Effector CD4-positive, alpha-beta T cell (primary cell): Measurements from ENCODE around the gene PAWR.
"Not testable (repeated sequence)": the region's sequence is repeated elsewhere in the genome, so short reads cannot be mapped to it uniquely, and the experiment has no call there.

Experiments
- DNase-seq: peaks from one replicate; pipeline ENCODE4 v3.0.0-alpha.2; 2020

PAWR gene

DNA sequence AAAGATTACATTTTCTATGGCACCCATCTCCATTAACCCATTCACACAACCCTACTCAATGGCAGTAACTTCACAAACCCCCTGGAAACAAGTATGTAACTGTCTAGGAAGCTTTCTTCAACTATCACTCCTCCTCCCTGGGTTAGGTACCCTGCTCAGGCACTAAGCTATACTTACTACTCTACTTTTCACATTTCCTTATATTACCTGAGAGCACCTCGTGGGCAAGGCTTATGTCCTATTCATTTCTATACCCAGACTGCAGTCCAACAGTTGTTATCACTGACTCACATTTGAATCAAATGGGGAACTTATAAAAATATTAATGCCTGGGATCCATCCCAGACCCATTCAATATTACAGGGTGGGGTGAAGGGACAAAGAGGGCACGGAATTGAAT is 4.6 kb downstream of the PAWR start:
- DNase-seq, result no peak

DNA sequence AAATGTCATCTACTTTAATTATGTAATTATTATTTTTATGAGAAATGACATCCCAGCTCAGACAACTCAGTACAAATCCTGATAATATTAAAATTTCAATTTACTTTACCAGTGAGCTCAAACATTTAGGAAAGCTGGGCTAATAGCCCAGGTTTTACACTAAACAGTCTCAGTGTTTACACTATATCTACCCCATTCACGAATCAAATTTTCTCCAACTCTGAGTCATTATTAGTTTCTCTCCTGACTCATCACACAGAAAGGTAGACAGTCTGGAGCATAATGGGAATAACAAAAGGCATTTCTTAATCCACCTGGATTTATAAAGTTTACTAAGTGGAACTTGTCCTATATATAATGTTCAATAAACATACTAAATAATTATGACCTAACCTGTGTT is 5.7 kb downstream of the PAWR start:
- no peak for DNase-seq

DNA sequence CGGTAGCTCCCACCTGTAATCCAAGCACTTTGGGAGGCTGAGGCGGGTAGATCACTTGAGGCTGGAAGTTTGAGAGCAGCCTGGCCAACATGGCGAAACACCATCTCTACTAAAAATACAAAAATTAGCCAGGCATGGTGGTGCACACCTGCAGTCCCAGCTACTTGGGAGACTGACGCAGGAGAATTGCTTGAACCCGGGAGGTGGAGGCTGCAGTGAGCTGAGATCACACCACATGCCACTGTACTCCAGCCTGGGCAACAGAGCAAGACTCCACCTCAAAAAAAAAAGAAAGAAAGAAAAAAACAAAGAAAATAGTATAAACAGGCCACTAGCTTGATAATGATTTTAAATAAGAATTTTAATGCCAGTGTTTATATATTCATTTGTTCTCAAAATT is 6.4 kb downstream of the PAWR start:
- not testable (repeated sequence) for DNase-seq

DNA sequence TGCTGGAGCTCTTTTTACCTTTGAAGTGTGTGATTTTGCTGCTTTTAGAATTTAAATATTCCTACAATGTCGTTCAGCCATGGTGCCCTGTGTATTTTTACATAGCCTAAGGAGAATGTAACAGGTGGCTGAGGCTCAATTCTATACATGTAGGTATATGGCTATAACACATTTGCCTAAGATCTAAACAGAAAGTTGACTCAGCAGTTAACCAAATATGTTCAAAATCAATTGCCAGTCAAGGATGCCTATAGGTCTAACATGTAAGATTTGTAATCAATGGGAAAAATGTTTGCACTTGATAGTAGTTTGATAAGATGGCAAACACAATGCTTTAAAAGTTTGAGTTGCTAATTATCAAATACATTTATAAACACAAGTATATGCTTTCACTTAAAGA is 8.2 kb downstream of the PAWR start:
- no peak for DNase-seq

DNA sequence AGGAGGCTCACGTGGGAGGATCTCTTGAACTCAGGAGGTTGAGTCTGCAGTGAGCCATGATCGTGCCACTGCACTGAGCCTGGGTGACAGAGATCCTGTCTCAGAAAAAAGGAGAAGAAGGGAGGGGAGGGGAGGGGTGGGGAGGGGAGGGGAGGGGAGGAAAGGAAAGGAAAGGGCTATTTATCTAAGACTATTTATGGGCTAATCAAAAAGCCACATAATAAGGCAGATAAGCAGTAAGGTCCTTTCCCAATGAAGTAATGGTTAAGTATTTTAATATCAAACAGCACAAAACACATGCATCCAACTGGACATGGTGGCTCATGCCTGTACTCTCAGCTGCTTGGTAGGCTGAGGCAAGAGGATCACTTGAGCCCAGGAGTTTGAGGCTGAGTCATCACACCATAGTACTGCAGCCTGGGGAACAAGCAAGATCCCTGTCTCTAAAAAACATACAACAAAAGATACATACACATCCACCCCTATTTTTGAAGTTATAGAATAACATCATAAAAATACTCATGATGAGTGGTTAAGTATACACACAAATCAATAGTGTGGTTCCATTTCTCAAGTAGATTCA is 9.7 kb downstream of the PAWR start:
- no peak for DNase-seq

DNA sequence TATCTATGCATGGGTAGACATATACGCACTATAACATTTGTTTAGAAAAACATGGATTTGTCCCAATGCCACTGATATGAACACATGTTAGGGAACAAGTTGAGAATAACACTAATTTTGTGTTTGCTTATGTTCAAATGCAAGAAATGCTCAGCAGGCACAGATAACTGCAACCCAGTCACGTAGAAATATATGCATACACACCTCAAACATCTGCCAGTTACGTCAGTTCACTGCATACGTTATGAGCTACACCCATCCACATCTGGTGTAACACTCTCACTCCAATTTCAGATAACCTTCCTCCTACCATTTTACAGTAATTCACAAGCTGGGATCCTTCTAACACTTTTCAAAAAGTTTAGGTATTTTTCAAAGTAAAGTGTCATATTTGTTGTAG is 10.7 kb downstream of the PAWR start:
- no peak for DNase-seq

DNA sequence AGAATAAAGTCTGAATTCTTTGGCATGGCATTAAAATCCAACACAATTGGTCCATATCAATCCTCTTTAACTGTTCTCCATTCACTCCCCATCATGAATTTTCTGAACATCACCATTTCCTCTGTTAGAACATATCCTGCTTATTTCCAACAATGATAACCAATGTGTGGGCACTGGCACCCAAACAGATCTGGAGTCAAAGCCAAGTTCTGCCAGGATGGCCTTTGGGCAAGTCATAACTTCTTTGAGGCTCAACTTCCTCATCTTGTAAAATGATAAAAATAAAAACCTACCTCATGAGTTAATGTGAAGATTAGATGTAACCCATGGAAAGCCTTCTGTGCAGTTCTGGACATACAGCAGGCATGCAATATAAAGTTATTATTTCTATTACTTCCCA is 12.5 kb downstream of the PAWR start:
- no peak for DNase-seq

DNA sequence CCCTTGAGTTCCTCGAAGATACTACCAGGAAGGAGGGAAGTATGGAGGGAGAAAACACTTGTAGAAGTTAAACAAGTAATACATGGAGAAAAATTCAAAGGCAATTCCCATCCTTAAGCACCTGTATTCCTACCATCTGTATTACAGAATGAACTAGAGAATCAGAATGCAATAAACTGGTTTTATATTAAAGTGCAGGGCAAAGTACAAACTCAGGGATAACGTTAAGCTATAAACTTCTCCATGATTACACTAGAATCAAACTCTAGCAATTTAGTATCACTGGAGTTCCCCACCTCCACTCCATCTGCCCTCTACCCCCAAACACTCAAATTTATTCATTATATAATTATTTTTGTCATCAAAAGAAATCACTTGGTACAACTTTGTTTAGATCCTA is 13.1 kb downstream of the PAWR start:
- DNase-seq, result no peak

DNA sequence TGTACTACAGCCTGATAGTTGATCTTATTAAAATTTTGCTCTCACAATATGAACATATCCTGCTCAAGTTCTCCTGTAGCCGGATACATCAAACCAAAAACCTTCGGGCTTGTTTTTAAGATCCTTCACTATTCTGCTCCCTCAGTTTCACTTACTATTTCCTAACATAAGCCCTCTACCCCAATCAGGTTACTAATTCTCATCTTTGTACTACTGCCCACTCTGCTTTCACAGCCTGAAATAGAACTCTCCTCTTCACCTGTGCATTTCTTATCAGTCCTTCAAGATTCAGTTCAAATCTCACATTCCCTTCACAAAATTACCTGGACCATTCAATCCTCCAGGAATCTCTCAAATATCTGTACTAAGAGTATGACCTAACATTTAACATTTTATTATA is 14.2 kb downstream of the PAWR start:
- no peak for DNase-seq

DNA sequence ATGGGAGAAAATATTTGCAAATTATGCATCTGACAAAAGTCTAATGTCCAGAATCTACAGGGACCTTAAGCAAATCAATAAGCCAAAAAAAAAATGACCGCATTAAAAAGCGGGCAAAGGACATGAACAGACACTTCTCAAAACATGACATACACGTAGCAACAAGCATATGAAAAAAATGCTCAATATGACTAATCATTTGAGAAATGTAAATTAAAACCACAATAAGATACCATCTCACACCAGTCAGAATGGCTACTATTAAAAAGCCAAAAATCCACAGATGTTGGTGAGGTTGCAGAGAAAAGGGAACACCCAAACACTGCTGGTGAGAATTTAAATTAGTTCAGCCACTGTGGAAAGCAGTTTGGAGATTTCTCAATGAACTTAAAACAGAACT is 16.1 kb downstream of the PAWR start:
- DNase-seq, result no peak

DNA sequence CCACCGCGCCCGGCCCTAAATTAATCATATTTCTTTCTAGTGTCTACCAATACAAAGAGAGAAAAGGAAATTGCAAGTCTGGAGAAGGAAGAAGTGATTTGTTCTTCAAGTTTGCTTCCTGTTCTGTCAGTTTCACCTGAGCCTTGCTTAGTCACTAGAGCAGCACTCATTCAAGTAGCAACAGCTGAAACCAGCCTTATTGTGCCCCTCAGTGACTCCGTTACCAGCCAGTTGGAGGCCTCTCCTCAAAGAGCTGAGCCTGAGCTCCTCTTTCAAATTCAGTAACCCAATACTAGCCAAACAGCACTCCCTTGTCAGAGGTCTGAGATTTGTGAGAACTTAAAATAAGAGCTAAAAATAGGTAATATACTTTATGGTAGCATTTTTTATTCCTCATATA is 17.4 kb downstream of the PAWR start:
- DNase-seq, result no peak

DNA sequence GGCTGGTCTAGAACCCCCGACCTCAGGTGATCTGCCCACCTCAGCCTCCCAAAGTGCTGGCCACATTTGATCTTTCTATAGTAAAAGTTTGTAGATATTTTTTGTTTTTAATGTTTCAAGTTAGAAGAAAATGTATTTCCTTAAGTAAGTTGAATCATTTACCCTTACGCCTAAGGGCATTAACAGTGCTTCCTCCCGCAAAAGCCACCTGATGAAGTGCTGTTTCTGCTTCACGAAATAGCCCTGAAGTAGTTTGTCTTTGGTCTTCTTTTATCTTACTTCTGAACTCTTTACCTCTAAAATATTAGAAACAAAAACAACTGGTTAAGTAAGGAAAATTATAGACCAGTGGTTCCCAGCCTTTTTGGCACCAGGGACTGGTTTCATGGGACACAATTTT is 22.7 kb downstream of the PAWR start:
- no peak for DNase-seq

DNA sequence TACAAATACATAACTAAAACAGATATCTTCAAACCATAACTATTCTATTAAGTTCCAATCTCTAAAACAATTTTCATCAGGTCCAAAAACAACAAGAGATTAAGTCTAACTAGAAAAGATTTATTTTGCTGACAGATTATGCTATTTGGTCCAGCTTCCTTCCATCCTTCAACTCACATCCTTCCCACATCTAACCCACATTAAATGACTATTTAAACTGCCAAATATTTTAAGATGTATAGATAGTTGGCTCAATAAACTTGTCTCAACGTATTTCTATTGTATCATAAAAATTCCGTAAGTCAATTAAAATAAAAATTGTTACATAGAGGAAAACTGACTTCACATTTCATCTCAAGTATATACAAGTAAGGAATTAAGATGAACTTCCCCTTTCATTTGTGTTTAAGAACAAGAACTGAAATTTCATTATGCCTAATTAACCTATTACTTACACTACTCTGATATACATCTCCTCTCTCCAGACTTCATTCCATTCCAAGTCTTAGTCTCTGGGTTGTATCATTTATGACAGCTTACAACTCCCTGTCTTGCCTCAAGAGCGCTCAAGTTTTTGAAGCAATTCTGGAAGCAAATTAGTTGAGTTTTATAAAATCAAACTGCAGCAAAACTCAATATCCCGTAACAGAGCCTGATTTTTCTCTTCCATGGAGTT is 25.4 kb downstream of the PAWR start:
- no peak for DNase-seq

DNA sequence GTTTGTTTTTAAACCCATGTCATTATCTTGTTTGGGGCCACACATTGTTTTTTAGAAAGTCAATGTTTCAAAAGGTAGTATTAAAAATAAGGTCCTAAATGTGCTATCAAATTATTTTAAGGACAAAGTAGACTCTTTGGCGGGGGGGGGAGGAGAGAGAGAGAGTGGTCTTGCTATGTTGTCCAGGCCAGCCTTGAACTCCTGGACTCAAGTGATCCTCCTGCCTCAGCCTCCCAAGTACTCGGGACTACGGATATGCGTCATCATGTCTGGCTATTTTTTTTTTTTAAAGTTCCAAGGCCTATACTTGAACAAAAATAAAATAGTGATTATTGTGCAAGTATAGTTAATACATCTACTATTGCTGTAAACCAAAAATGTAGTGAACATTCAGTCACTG is 26.2 kb downstream of the PAWR start:
- no peak for DNase-seq

DNA sequence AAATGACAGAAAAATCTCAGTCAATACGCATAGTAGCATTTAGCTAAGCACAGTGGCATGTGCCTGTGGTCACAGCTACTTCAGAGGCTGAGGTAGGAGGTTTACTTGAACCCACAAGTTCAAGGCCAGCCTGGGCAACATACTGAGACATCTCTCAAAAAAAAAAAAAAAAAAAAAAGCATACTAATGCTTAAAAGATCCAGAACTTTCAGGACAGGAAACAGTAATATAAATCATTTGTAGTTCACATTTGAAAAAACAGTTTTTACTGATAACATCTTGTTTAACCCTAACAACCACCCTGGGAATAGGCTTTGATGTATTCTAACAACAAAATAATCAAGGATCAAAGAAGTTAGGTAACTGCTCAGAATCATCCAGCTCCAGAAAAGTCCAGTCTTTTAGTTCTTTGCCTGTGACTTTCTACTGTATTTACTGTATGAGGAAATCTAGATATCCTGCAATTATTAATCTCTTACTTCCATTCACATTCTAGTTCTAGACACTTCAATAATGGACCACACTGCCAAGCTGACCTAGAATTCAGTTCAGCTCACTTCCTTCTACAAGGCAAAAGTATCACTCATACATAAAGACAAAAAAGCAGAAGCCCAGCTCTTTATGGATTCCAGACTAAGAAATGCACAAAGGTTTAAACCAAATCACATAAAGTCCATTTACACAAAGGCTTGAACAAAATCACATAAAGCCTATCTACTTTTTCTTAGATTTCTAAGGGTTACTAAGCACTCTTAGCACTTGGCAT is 28.5 kb downstream of the PAWR start:
- no peak for DNase-seq

DNA sequence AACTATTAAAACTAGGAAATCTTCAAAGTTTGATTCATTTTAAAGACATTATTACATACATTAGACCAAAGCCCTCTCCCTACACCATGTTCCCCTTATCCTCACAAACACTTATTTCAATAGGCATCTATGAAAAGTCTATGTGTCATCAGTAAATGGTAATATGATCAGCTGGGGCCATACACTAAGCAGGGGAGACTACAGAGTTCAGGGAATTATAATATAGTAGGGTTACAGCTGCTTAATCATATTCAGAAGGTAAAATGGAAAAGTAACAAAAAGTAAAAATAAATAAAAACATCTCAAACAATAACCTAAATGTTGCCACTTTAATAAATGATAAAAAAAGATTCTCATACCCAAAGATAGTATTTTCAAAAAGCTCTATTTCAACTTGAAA is 29.1 kb downstream of the PAWR start:
- no peak for DNase-seq

DNA sequence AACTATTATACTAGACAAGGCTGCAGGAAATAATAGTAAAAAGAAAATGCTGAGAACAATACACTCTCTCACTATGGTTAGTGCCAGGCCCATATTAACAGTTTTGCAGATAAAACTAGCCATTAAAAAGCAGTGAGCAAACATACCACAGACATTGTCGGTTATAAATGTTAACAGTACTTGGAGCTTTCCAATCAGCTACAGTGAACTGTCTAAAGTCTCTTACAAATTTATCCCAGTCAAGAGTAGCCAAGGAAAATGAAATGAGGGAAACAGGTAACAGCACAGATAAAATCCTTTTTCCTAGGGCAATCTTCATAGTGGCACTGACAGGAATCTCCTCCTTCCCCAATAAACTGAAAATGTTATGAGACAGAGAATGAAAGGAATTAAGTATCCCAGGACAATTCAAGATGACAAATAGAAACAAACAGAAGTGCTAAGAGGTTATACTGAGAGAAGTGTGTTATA is 30.8 kb downstream of the PAWR start:
- no peak for DNase-seq

DNA sequence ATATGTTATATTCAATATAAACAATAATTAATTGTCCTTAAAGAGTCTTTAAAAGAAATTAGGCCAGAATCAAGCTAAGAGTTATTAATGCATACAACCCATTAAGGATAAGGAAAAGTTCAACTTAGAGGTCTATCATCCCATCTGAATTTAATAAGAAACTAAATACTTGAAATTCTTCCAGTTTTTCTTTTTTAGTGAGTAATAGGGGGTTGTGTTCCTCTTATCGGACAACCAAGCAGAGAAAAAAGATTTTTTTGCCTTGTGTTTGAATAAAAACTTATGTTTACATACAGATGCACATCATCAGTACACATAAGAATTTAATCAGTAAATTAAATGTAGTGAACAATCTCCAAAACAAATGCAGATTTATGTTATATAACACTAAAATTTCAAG is 32.5 kb downstream of the PAWR start:
- no peak for DNase-seq

DNA sequence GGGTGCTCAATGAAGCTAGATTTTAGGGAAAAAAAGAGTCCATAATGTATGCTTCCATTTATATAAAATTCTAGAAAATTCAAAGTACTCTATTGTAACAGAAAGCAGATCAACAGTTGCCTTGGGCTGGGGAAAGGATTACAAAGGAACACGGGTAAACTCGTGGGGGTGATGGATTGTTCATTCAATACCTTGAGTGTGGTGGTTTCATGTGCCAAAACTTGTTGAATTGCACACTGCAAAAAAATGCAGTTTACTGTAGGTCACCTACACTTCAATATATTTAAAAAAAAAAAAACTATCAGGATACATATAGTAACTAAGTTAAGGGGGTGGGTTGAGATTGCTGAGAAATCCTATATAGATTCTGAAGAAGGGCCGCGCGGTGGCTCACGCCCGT is 33.6 kb downstream of the PAWR start:
- DNase-seq, result no peak

DNA sequence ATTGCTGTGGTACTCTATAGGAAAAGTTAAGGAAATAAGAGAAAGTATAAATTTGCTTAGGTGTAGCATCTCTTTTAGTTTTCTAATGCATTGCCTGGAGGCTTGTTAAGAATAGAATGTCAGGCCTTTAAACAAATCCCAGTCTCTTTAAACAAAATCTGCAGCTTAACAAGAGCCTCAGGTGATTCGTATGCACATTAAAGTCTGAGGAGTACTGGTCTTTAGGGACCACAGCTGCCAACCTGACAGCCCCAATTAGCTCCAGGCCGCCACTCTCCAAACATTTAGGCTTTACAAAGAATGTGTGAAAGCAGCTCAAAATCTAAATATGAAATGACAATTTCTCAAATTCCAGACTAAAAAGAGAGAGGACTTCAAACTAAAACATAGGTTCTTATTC is 35.7 kb downstream of the PAWR start:
- no peak for DNase-seq

DNA sequence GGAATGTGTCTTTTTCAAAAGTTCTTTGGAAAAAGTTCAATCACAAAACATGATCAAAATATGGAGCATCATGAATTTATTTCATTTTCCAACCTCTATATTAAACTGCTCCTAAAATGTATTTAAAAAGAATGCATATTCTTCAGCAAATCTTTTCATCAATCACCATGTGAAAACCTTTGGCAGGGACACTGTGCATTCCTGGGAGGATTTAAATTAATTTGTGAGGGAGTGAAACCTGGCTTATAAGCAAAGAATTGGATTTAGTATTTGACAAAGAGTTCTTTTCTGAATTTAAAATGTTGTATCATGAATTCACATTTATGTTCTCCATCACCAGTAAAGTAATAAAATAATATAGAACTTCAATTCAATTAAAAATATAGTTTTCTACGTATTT is 38.2 kb downstream of the PAWR start:
- DNase-seq, result no peak

DNA sequence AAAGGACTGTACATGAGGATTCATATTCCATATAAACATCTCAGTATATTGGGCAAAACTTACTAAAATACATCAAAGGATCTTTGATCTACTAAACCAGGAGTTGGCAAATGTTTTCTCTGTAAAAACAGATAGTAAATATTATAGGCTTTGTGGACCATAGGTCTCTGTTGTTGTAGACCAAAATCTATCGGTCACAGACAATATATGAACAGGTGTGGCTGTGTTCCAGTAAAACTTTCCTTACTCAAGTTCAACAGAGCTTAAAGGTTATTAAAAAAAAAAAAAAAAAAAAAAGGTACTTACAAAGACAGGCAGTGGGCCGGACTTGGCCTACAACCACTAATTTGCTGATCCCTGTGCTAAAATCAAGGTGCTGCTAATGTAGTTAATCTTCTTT is 40.3 kb downstream of the PAWR start:
- no peak for DNase-seq

DNA sequence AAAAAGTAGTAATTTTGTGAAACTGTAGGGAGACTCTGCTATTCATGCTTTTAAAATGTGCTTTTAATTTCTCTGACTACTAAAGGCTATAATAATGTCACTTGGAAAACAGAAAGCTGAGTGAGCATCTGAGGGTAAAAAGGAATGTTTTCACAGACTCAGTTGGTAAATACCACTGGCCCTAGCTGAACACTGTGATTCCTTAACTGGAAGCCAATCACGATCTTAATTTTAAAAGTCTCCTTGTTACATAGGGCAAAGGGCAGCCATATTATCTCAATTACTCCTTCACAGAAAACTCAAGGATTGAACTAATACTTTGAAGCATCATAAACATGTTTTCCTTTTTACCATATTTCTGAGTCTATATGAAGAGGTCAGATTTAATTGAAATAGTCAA is 41.9 kb downstream of the PAWR start:
- no peak for DNase-seq

DNA sequence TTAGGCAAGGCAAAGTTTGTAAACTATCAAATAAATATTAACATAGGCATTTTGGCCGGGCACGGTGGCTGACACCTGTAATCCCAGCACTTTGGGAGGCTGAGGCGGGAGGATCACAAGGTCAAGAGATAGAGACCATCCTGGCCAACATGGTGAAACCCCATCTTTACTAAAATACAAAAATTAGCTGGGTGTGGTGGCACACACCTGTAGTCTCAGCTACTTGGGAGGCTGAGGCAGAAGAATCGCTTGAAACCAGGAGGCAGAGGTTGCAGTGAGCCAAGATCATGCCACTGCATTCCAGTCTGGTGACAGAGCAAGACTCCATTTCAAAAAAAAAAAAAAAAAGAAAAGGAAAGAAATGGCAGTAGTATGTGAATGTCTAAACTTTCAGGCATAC is 43.9 kb downstream of the PAWR start:
- DNase-seq, result not testable (repeated sequence)
